Liver (tissue), 9 donors: ENCODE results near the gene JMJD1C. TPM values are rescaled to one million over a fixed set of nuclear protein-coding genes. Genes with fewer than 3 reads are reported as not detected.

Experiments
- DNase-seq: peaks from one replicate; pipeline ENCODE4 v3.0.0-alpha.2; 2017; ENCODE audit warnings: low spot score
- H3K27ac ChIP-seq, 2 donors: one replicate each; pipeline ENCODE4 v1.7.0; 2013; ENCODE audit warnings: inconsistent platforms in 2 of 2, low read length in 2 of 2, control low read depth in 1 of 2, low read depth in 1 of 2, mild to moderate bottlenecking in 1 of 2
- H3K27me3 ChIP-seq, 4 donors: one replicate each; pipeline versions ENCODE4 v1.6.1 to v1.7.0; 2013; ENCODE audit warnings: low read length in 3 of 4, inconsistent platforms in 1 of 4, mild to moderate bottlenecking in 1 of 4, moderate library complexity in 1 of 4; ENCODE audit not compliant: control insufficient read depth in 4 of 4, insufficient read depth in 4 of 4
- H3K36me3 ChIP-seq, 4 donors: one replicate each; pipeline versions ENCODE4 v1.6.1 to v1.7.0; 2013; ENCODE audit warnings: low read length in 3 of 4, mild to moderate bottlenecking in 3 of 4, low read depth in 1 of 4, moderate library complexity in 1 of 4; ENCODE audit not compliant: control insufficient read depth in 4 of 4, insufficient read depth in 3 of 4
- H3K4me1 ChIP-seq, 4 donors: one replicate each; pipeline versions ENCODE4 v1.6.1 to v1.7.0; 2013; ENCODE audit warnings: low read length in 3 of 4, mild to moderate bottlenecking in 3 of 4, moderate library complexity in 1 of 4; ENCODE audit not compliant: control insufficient read depth in 4 of 4, insufficient read depth in 4 of 4
- H3K4me3 ChIP-seq, 3 donors: one replicate each; pipeline versions ENCODE4 v1.6.1 to v1.7.0; 2013; ENCODE audit warnings: low read length in 3 of 3, control low read depth in 1 of 3, low read depth in 1 of 3, mild to moderate bottlenecking in 1 of 3
- H3K9ac ChIP-seq, 2 donors: one replicate each; pipeline ENCODE4 v1.7.0; 2013; ENCODE audit warnings: low read length in 2 of 2, mild to moderate bottlenecking in 2 of 2, moderate library complexity in 2 of 2, control low read depth in 1 of 2, low read depth in 1 of 2
- H3K9me3 ChIP-seq, 4 donors: one replicate each; pipeline versions ENCODE4 v1.6.1 to v1.7.0; 2013; ENCODE audit warnings: low read length in 3 of 4; ENCODE audit not compliant: control insufficient read depth in 4 of 4
- EGR1 ChIP-seq, 2 donors: IDR thresholded peaks; 2 replicates each; pipeline ENCODE4 v1.6.1; 2016 to 2018; ENCODE audit warnings: antibody characterized with exemption in 2 of 2, low read depth in 2 of 2
- FOXA1 ChIP-seq: IDR thresholded peaks from 2 replicates; pipeline ENCODE4 v1.6.1; 2016; ENCODE audit warnings: antibody characterized with exemption
- HNF4A ChIP-seq, 2 donors: conservative IDR thresholded peaks; 2 replicates each; pipeline ENCODE4 v1.6.1; 2016; ENCODE audit warnings: antibody characterized with exemption in 2 of 2, mild to moderate bottlenecking in 2 of 2
- HNF4G ChIP-seq: IDR thresholded peaks from 2 replicates; pipeline ENCODE4 v1.6.1; 2016; ENCODE audit warnings: antibody characterized with exemption
- JUND ChIP-seq, 2 donors: IDR thresholded peaks; 2 replicates each; pipeline ENCODE4 v1.6.1; 2016; ENCODE audit warnings: antibody characterized with exemption in 2 of 2
- NR2F2 ChIP-seq: IDR thresholded peaks from 2 replicates; pipeline ENCODE4 v1.6.1; 2016; ENCODE audit warnings: antibody characterized with exemption
- RXRA ChIP-seq, 2 donors: IDR thresholded peaks; 2 replicates each; pipeline ENCODE4 v1.6.1; 2017 to 2018; ENCODE audit warnings: antibody characterized with exemption in 2 of 2, mild to moderate bottlenecking in 1 of 2
- SP1 ChIP-seq: IDR thresholded peaks from 2 replicates; pipeline ENCODE4 v1.6.1; 2018; ENCODE audit warnings: antibody characterized with exemption, mild to moderate bottlenecking
- TAF1 ChIP-seq: conservative IDR thresholded peaks from 2 replicates; pipeline ENCODE4 v1.6.1; 2016; ENCODE audit warnings: antibody characterized with exemption, mild to moderate bottlenecking
- YY1 ChIP-seq: IDR thresholded peaks from 2 replicates; pipeline ENCODE4 v1.6.1; 2016; ENCODE audit warnings: antibody characterized with exemption, mild to moderate bottlenecking
- WGBS: extraction: QIAGEN DNeasy Blood & Tissue Kit; methylation state at CpG from one replicate; pipeline ENCODE4 v1.1.7; 2013; 5-methylcytosine and 5-hydroxymethylcytosine counted together
- polyA plus RNA-seq, 2 donors: library from polyadenylated mRNA; stranded (reverse) in 1 of 2; unstranded in 1 of 2; fragments of 200-250 nt in 1 of 2; fragments of >200 nt in 1 of 2; fragmentation: Nextera tagmentation in 1 of 2; extraction: Ambion mirVana in 1 of 2; gene quantifications; one replicate each; pipeline versions ENCODE4 v1.2.1 to v1.2.3, GENCODE V29; 2013 to 2015
- total RNA-seq, 2 donors: library from RNA; depleted of rRNA; stranded (reverse); fragments of >200 nt; gene quantifications; one replicate each; pipeline ENCODE4 v1.2.3, GENCODE V29; 2014
- TF ChIP-seq, protein P1 (sequence below): IDR thresholded peaks from 2 replicates; pipeline ENCODE4 v1.6.1; 2016; ENCODE audit warnings: antibody characterized with exemption
- TF ChIP-seq, protein P2 (sequence below): fragments of 150-350 bp; IDR thresholded peaks from 2 replicates; pipeline ENCODE4 v1.5.1; 2017; ENCODE audit warnings: improper control_type of control experiment, low read depth, low read length; ENCODE audit not compliant: missing input control
- TF ChIP-seq, protein P3 (sequence below): IDR thresholded peaks from 2 replicates; pipeline ENCODE4 v1.6.1; 2016; ENCODE audit warnings: antibody characterized with exemption
- TF ChIP-seq, protein P4 (sequence below): IDR thresholded peaks from 2 replicates; pipeline ENCODE4 v1.6.1; 2016; ENCODE audit warnings: antibody characterized with exemption, mild to moderate bottlenecking
- TF ChIP-seq, protein P5 (sequence below): IDR thresholded peaks from 2 replicates; pipeline ENCODE4 v1.6.1; 2016; ENCODE audit warnings: antibody characterized with exemption
- donor health status: healthy.
- donor health status: healthy.
- donor health status: healthy.
- donor health status: healthy.
- donor health status: healthy.

Gene JMJD1C
- total and polyA plus RNA-seq, 4 donors: 11.0 to 93.1 (median 56.0) TPM

DNA sequence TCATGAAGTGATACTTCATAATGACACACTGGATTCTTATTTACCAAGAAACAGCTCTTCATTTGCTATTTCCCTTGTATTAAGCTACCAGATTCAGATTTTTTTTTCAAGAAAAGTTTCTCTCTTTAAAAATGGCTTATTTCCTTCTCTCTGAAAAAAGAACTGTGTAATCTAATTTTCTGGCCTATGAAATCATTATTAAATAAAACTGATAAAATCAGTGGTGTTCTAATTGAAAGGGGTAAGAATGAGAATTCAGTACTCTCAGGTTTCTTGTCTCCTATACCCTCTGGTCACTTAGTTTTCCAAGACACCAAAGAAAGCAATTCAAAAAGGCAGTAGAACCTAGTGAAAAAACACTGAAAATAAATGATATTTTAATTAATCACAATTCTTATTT, 10.3 kb downstream of the JMJD1C start:
- H3K9me3 ChIP-seq: no peaks in the 10 kb centered on the region
- no peak overlapping the region for H3K27ac ChIP-seq
- TF ChIP-seq, protein P1, sequence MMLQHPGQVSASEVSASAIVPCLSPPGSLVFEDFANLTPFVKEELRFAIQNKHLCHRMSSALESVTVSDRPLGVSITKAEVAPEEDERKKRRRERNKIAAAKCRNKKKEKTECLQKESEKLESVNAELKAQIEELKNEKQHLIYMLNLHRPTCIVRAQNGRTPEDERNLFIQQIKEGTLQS: no peak
- no peak for TF ChIP-seq JUND (IDR thresholded peaks at IDR 0.05)
- TF ChIP-seq, protein P2, sequence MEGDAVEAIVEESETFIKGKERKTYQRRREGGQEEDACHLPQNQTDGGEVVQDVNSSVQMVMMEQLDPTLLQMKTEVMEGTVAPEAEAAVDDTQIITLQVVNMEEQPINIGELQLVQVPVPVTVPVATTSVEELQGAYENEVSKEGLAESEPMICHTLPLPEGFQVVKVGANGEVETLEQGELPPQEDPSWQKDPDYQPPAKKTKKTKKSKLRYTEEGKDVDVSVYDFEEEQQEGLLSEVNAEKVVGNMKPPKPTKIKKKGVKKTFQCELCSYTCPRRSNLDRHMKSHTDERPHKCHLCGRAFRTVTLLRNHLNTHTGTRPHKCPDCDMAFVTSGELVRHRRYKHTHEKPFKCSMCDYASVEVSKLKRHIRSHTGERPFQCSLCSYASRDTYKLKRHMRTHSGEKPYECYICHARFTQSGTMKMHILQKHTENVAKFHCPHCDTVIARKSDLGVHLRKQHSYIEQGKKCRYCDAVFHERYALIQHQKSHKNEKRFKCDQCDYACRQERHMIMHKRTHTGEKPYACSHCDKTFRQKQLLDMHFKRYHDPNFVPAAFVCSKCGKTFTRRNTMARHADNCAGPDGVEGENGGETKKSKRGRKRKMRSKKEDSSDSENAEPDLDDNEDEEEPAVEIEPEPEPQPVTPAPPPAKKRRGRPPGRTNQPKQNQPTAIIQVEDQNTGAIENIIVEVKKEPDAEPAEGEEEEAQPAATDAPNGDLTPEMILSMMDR: no peak
- TF ChIP-seq RXRA (IDR thresholded peaks at IDR 0.05): no peak
- TF ChIP-seq FOXA1: no peak
- TF ChIP-seq TAF1: no peak
- TF ChIP-seq, protein P3, sequence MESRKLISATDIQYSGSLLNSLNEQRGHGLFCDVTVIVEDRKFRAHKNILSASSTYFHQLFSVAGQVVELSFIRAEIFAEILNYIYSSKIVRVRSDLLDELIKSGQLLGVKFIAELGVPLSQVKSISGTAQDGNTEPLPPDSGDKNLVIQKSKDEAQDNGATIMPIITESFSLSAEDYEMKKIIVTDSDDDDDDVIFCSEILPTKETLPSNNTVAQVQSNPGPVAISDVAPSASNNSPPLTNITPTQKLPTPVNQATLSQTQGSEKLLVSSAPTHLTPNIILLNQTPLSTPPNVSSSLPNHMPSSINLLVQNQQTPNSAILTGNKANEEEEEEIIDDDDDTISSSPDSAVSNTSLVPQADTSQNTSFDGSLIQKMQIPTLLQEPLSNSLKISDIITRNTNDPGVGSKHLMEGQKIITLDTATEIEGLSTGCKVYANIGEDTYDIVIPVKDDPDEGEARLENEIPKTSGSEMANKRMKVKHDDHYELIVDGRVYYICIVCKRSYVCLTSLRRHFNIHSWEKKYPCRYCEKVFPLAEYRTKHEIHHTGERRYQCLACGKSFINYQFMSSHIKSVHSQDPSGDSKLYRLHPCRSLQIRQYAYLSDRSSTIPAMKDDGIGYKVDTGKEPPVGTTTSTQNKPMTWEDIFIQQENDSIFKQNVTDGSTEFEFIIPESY: no peak
- TF ChIP-seq, protein P4, sequence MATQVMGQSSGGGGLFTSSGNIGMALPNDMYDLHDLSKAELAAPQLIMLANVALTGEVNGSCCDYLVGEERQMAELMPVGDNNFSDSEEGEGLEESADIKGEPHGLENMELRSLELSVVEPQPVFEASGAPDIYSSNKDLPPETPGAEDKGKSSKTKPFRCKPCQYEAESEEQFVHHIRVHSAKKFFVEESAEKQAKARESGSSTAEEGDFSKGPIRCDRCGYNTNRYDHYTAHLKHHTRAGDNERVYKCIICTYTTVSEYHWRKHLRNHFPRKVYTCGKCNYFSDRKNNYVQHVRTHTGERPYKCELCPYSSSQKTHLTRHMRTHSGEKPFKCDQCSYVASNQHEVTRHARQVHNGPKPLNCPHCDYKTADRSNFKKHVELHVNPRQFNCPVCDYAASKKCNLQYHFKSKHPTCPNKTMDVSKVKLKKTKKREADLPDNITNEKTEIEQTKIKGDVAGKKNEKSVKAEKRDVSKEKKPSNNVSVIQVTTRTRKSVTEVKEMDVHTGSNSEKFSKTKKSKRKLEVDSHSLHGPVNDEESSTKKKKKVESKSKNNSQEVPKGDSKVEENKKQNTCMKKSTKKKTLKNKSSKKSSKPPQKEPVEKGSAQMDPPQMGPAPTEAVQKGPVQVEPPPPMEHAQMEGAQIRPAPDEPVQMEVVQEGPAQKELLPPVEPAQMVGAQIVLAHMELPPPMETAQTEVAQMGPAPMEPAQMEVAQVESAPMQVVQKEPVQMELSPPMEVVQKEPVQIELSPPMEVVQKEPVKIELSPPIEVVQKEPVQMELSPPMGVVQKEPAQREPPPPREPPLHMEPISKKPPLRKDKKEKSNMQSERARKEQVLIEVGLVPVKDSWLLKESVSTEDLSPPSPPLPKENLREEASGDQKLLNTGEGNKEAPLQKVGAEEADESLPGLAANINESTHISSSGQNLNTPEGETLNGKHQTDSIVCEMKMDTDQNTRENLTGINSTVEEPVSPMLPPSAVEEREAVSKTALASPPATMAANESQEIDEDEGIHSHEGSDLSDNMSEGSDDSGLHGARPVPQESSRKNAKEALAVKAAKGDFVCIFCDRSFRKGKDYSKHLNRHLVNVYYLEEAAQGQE: no peak
- no peak for TF ChIP-seq HNF4G
- TF ChIP-seq YY1: no peak
- TF ChIP-seq, protein P5, sequence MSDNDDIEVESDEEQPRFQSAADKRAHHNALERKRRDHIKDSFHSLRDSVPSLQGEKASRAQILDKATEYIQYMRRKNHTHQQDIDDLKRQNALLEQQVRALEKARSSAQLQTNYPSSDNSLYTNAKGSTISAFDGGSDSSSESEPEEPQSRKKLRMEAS: no peak
- no peak for TF ChIP-seq HNF4A (conservative IDR thresholded peaks at IDR 0.05)
- H3K27me3 ChIP-seq: no peaks in the 10 kb centered on the region
- H3K4me3 ChIP-seq: no peak overlapping the region
- DNase-seq: no peak
- no peak overlapping the region for H3K9ac ChIP-seq
- peaks cover 0 to 2% (median 0%) of the 10 kb centered on the region in 4 donors for H3K36me3 ChIP-seq
- H3K4me1 ChIP-seq: no peaks in the 10 kb centered on the region

DNA sequence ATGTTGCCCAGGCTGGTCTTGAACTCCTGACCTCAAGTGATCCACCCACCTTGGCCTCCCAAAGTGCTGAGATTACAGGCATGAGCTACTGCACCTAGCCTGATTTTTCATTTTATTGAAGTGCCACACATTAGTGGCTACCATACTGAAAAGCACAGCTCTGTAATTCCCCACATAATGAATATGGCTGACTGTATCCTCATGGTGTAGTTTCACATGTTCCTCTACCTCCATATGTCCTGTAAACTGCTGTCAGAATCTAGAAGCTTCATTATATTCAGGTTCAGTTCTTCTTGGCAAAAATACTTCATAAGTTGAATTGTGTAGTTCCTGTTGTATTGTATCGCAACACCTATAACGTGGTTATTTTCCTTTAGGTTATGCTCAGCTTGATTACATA, 11.1 kb downstream of the JMJD1C start:
- H3K27ac ChIP-seq: no peak overlapping the region
- no peaks in the 10 kb centered on the region for H3K4me1 ChIP-seq
- H3K27me3 ChIP-seq: no peaks in the 10 kb centered on the region
- H3K36me3 ChIP-seq: peaks cover 0 to 2% (median 0%) of the 10 kb centered on the region in 4 donors
- H3K9ac ChIP-seq: no peak overlapping the region
- no peak for DNase-seq
- H3K4me3 ChIP-seq: no peak overlapping the region
- no peaks in the 10 kb centered on the region for H3K9me3 ChIP-seq
- 68% methylated on average over 2 of the region's 2 CpGs for WGBS
- TF ChIP-seq, protein P2: no peak
- no peak for TF ChIP-seq SP1
- TF ChIP-seq, protein P4: no peak
- TF ChIP-seq, protein P3: no peak
- TF ChIP-seq HNF4A (conservative IDR thresholded peaks at IDR 0.05): no peak
- no peak for TF ChIP-seq EGR1 (IDR thresholded peaks at IDR 0.05; ENCODE audit: low read depth in 2 of 2)
- TF ChIP-seq, protein P1: no peak
- no peak for TF ChIP-seq NR2F2
